WI38 (cell line): ENCODE measurements around the gene TRMT10C.

ENCODE experiments used
- H3K4me3 ChIP-seq: 2 replicates; pipeline ENCODE4 v1.5.1; 2011; ENCODE audit warnings: low read depth, mild to moderate bottlenecking, control low read depth, low read length
- CTCF ChIP-seq: IDR thresholded peaks from 2 replicates; pipeline ENCODE4 v1.5.1; 2012; ENCODE audit warnings: low read depth, mild to moderate bottlenecking, control low read depth, low read length

TRMT10C gene

GRCh38 chr3:101561630-101562328 is at the start of gene TRMT10C:
Gene TRMT10C, plus strand, starts transcription at chr3:101561868. Its CDS starts 2,914 bp downstream, at chr3:101564782.
- peak within 1 kb of the TSS; percentile 96 for H3K4me3 ChIP-seq
- no peak for TF ChIP-seq CTCF

GRCh38 chr3:101512396-101512645 is 49.3 kb upstream of the TRMT10C start:
- TF ChIP-seq CTCF: no peak
- peak overlapping the region; percentile 83 for H3K4me3 ChIP-seq

GRCh38 chr3:101512646-101513418 is 48.8 kb upstream of the TRMT10C start, which contains the start of gene SENP7:
Gene SENP7, minus strand, starts transcription at chr3:101513212. Its CDS starts 82 bp downstream, at chr3:101513130.
- H3K4me3 ChIP-seq: peak within 1 kb of the TSS; percentile 83
- no peak for TF ChIP-seq CTCF

- no peak for TF ChIP-seq CTCF
These were observed 48.2 kb upstream of the TRMT10C start for GRCh38 chr3:101513419-101513986.

GRCh38 chr3:101518421-101518871 is 43.2 kb upstream of the TRMT10C start:
- TF ChIP-seq CTCF: no peak
- no peak overlapping the region for H3K4me3 ChIP-seq

More at GRCh38 chr3:101513419-101513986, 48.2 kb upstream of the TRMT10C start:
- H3K4me3 ChIP-seq: peak overlapping the region; percentile 83

GRCh38 chr3:101519685-101520365 is 41.8 kb upstream of the TRMT10C start:
- no peak for TF ChIP-seq CTCF
- H3K4me3 ChIP-seq: no peak overlapping the region
